HAP-1 (cell line): Measurements from ENCODE around the gene THADA.
"Not testable (repeated sequence)": the region's sequence is repeated elsewhere in the genome, so short reads cannot be mapped to it uniquely, and the experiment has no call there.

Experiments
- DNase-seq, 2 experiments: peaks; one replicate each; pipeline ENCODE4 v3.0.0-alpha.2; 2016 to 2020; ENCODE audit warnings: low spot score in 2 of 2
- H3K27me3 ChIP-seq: fragments of 250-450 bp; sonication (Bioruptor Pico); 2 replicates; pipeline ENCODE4 v1.5.1; 2020; ENCODE audit warnings: low read depth, mild to moderate bottlenecking, moderate library complexity
- H3K36me3 ChIP-seq: fragments of 250-450 bp; sonication (Bioruptor Pico); replicated peaks from 2 replicates; pipeline ENCODE4 v1.5.1; 2020; ENCODE audit warnings: mild to moderate bottlenecking
- H3K4me1 ChIP-seq: fragments of 250-450 bp; sonication (Bioruptor Pico); 2 replicates; pipeline ENCODE4 v1.5.1; 2020; ENCODE audit warnings: mild to moderate bottlenecking
- H3K4me3 ChIP-seq: fragments of 250-450 bp; sonication (Bioruptor Pico); 2 replicates; pipeline ENCODE4 v1.5.1; 2020; ENCODE audit warnings: mild to moderate bottlenecking, moderate library complexity
- H3K9me3 ChIP-seq: fragments of 250-450 bp; sonication (Bioruptor Pico); 2 replicates; pipeline ENCODE4 v1.5.1; 2020; ENCODE audit warnings: mild to moderate bottlenecking, moderate library complexity
- in situ Hi-C: fragments of 300-500 bp; cut with MboI; formaldehyde crosslinking; loops from 3 replicates; pipeline ENCODE4 v1.14.3; 2020; ENCODE audit warnings: low sequenced_read_pairs, inconsistent platforms, mixed read lengths

Gene THADA

GRCh38 chr2:43616967-43617680 is 21.3 kb upstream of the THADA start:
- in situ Hi-C loops: loop anchor here (10.0 kb wide), 1 partner anchor 258 kb away; no protein-coding TSS in a partner anchor
- H3K9me3 ChIP-seq: no peaks in the 10 kb centered on the region
- H3K4me1 ChIP-seq: peaks cover 3% of the 10 kb centered on the region
- H3K4me3 ChIP-seq: no peak overlapping the region
- H3K27me3 ChIP-seq: peaks cover 6% of the 10 kb centered on the region
- H3K36me3 ChIP-seq: no peaks in the 10 kb centered on the region
- no peak for DNase-seq

- in situ Hi-C loops: loop anchor here (10.0 kb wide), 1 partner anchor 262 kb away; no protein-coding TSS in a partner anchor
- no peak for DNase-seq
- Histone ChIP-seq H3K4me1 (peaks cover 3% of the 10 kb centered on the region), H3K4me3 (no peak overlapping the region), H3K27me3 (no peaks in the 10 kb centered on the region), H3K9me3 (no peaks in the 10 kb centered on the region), H3K36me3 (no peaks in the 10 kb centered on the region)
These were observed 17.1 kb upstream of the THADA start for GRCh38 chr2:43612944-43613343.

GRCh38 chr2:43611987-43612894 is 16.4 kb upstream of the THADA start:
- in situ Hi-C loops: loop anchor here (10.0 kb wide), 1 partner anchor 263 kb away; no protein-coding TSS in a partner anchor
- DNase-seq: peak; percentile 72 to 81
- Histone ChIP-seq H3K36me3 (no peaks in the 10 kb centered on the region), H3K4me3 (no peak overlapping the region), H3K9me3 (no peaks in the 10 kb centered on the region), H3K4me1 (peaks cover 3% of the 10 kb centered on the region), H3K27me3 (no peaks in the 10 kb centered on the region)

GRCh38 chr2:43610361-43610760 is 14.5 kb upstream of the THADA start:
- no peak overlapping the region for H3K4me3 ChIP-seq
- H3K9me3 ChIP-seq: no peaks in the 10 kb centered on the region
- no peaks in the 10 kb centered on the region for H3K36me3 ChIP-seq
- in situ Hi-C loops: loop anchor here (10.0 kb wide), 1 partner anchor 264 kb away; no protein-coding TSS in a partner anchor
- no peaks in the 10 kb centered on the region for H3K27me3 ChIP-seq
- H3K4me1 ChIP-seq: peaks cover 3% of the 10 kb centered on the region
- DNase-seq: no peak

- in situ Hi-C loops: no loop called here
- peak; percentile 65 to 76 for DNase-seq
- Histone ChIP-seq H3K4me3 (no peak overlapping the region), H3K27me3 (no peaks in the 10 kb centered on the region), H3K4me1 (peaks cover 3% of the 10 kb centered on the region), H3K36me3 (no peaks in the 10 kb centered on the region), H3K9me3 (no peaks in the 10 kb centered on the region)
These were observed 13.6 kb upstream of the THADA start for GRCh38 chr2:43609290-43609918.

- Histone ChIP-seq H3K4me1 (no peaks in the 10 kb centered on the region; the same call in 1 of the 2 replicates), H3K4me3 (no peak overlapping the region), H3K27me3 (no peaks in the 10 kb centered on the region), H3K9me3 (no peaks in the 10 kb centered on the region), H3K36me3 (no peaks in the 10 kb centered on the region)
- no peak for DNase-seq
- in situ Hi-C loops: no loop called here
These were observed 10.0 kb upstream of the THADA start for GRCh38 chr2:43605851-43606250.

- Histone ChIP-seq H3K4me3 (no peak overlapping the region), H3K27me3 (peaks cover 3% of the 10 kb centered on the region; the same call in 1 of the 2 replicates), H3K36me3 (no peaks in the 10 kb centered on the region), H3K9me3 (no peaks in the 10 kb centered on the region), H3K4me1 (no peaks in the 10 kb centered on the region; the same call in 1 of the 2 replicates)
- peak; percentile 48 to 61 for DNase-seq
- in situ Hi-C loops: no loop called here
These were observed 9.3 kb upstream of the THADA start for GRCh38 chr2:43605079-43605655.

GRCh38 chr2:43604674-43605073 is 8.8 kb upstream of the THADA start:
- Histone ChIP-seq H3K4me3 (no peak overlapping the region), H3K4me1 (no peaks in the 10 kb centered on the region; the same call in 1 of the 2 replicates), H3K9me3 (no peaks in the 10 kb centered on the region), H3K27me3 (peaks cover 3% of the 10 kb centered on the region; the same call in 1 of the 2 replicates), H3K36me3 (no peaks in the 10 kb centered on the region)
- in situ Hi-C loops: no loop called here
- no peak for DNase-seq

GRCh38 chr2:43600596-43600995 is 4.8 kb upstream of the THADA start:
- in situ Hi-C loops, H3K4me3 ChIP-seq, H3K9me3 ChIP-seq, H3K4me1 ChIP-seq, H3K27me3 ChIP-seq, DNase-seq, H3K36me3 ChIP-seq: not testable (repeated sequence)

GRCh38 chr2:43594875-43595274 is 963 bp downstream of the THADA start:
- in situ Hi-C loops: no loop called here
- peaks cover 11% of the 10 kb centered on the region for H3K36me3 ChIP-seq
- H3K4me1 ChIP-seq: peaks cover 8% of the 10 kb centered on the region
- peak overlapping the region; percentile 80 for H3K4me3 ChIP-seq
- DNase-seq: no peak
- H3K9me3 ChIP-seq: no peaks in the 10 kb centered on the region
- no peaks in the 10 kb centered on the region for H3K27me3 ChIP-seq

- no peak overlapping the region for H3K4me3 ChIP-seq
- no peak for DNase-seq
- H3K4me1 ChIP-seq: peaks cover 8% of the 10 kb centered on the region
- no peaks in the 10 kb centered on the region for H3K9me3 ChIP-seq
- no peaks in the 10 kb centered on the region for H3K27me3 ChIP-seq
- in situ Hi-C loops: no loop called here
- peaks cover 19% of the 10 kb centered on the region for H3K36me3 ChIP-seq
These were observed 2.6 kb downstream of the THADA start for GRCh38 chr2:43593254-43593653.

GRCh38 chr2:43592443-43592842 is 3.4 kb downstream of the THADA start:
- peaks cover 8% of the 10 kb centered on the region for H3K4me1 ChIP-seq
- H3K9me3 ChIP-seq: no peaks in the 10 kb centered on the region
- in situ Hi-C loops: no loop called here
- no peak overlapping the region for H3K4me3 ChIP-seq
- DNase-seq: no peak
- H3K36me3 ChIP-seq: peaks cover 22% of the 10 kb centered on the region
- no peaks in the 10 kb centered on the region for H3K27me3 ChIP-seq

- Histone ChIP-seq H3K9me3 (no peaks in the 10 kb centered on the region), H3K4me1 (no peaks in the 10 kb centered on the region), H3K27me3 (no peaks in the 10 kb centered on the region), H3K36me3 (peaks cover 36% of the 10 kb centered on the region), H3K4me3 (no peak overlapping the region)
- in situ Hi-C loops: no loop called here
- no peak for DNase-seq
These were observed 10.1 kb downstream of the THADA start for GRCh38 chr2:43585708-43586107.
